Effector memory CD8-positive, alpha-beta T cell (primary cell): ENCODE results near the gene PPP1R2B.
"Not testable (repeated sequence)": the region's sequence is repeated elsewhere in the genome, so short reads cannot be mapped to it uniquely, and the experiment has no call there.

Source experiments
- ATAC-seq: fragments of 150-1000 bp; cut with Tn5 transposase; replicated peaks from 2 replicates; pipeline ENCODE4 v1.10.0; 2021; ENCODE audit warnings: mild to moderate bottlenecking, moderate library complexity
- DNase-seq, 3 experiments: peaks; one replicate each; pipeline ENCODE4 v3.0.0; 2021
- H3K27ac Mint-ChIP-seq, 2 donors: one replicate each; pipeline ENCODE4 v1.8.0; 2022; ENCODE audit warnings: mild to moderate bottlenecking in 2 of 2, mixed read lengths in 2 of 2, moderate library complexity in 2 of 2
- H3K27me3 Mint-ChIP-seq, 2 donors: one replicate each; pipeline ENCODE4 v1.8.0; 2022; ENCODE audit warnings: mixed read lengths in 2 of 2
- H3K36me3 Mint-ChIP-seq: one replicate; pipeline ENCODE4 v1.8.0; 2022; ENCODE audit warnings: mild to moderate bottlenecking, moderate library complexity, mixed read lengths; ENCODE audit not compliant: insufficient read depth
- H3K4me1 Mint-ChIP-seq, 2 donors: one replicate each; pipeline ENCODE4 v1.8.0; 2022; ENCODE audit warnings: low read depth in 2 of 2, mixed read lengths in 2 of 2
- H3K4me3 Mint-ChIP-seq, 2 donors: one replicate each; pipeline ENCODE4 v1.8.0; 2022; ENCODE audit warnings: mild to moderate bottlenecking in 2 of 2, mixed read lengths in 2 of 2, moderate library complexity in 2 of 2
- H3K9me3 Mint-ChIP-seq, 2 donors: one replicate each; pipeline ENCODE4 v1.8.0; 2022; ENCODE audit warnings: mixed read lengths in 2 of 2

PPP1R2B gene

GRCh38 chr5:156836846-156837245 lies 13.2 kb upstream of the PPP1R2B start:
- H3K27ac Mint-ChIP-seq = no peak overlapping the region
- H3K27me3 Mint-ChIP-seq = peaks cover 0 to 4% of the 10 kb centered on the region in 2 donors
- no peaks in the 10 kb centered on the region for H3K9me3 Mint-ChIP-seq
- DNase-seq (no peak), ATAC-seq (no peak)
- no peak overlapping the region for H3K4me3 Mint-ChIP-seq
- no peaks in the 10 kb centered on the region for H3K36me3 Mint-ChIP-seq
- peaks cover 0 to 6% of the 10 kb centered on the region in 2 donors for H3K4me1 Mint-ChIP-seq

- Mint-ChIP-seq H3K4me1 (peaks cover 0 to 6% of the 10 kb centered on the region in 2 donors), H3K27me3 (no peaks in the 10 kb centered on the region), H3K27ac (no peak overlapping the region), H3K4me3 (no peak overlapping the region), H3K9me3 (no peaks in the 10 kb centered on the region), H3K36me3 (no peaks in the 10 kb centered on the region)
- no peak for DNase-seq
- no peak for ATAC-seq
These were observed 11.1 kb upstream of the PPP1R2B start for GRCh38 chr5:156838961-156839360.

- Mint-ChIP-seq H3K27me3 (peaks cover 0 to 7% of the 10 kb centered on the region in 2 donors), H3K27ac (no peak overlapping the region), H3K36me3 (no peaks in the 10 kb centered on the region), H3K4me3 (no peak overlapping the region), H3K9me3 (no peaks in the 10 kb centered on the region), H3K4me1 (no peaks in the 10 kb centered on the region)
- no peak for ATAC-seq
- no peak for DNase-seq
These were observed 8.4 kb upstream of the PPP1R2B start for GRCh38 chr5:156841737-156842136.

- no peak overlapping the region for H3K27ac Mint-ChIP-seq
- H3K27me3 Mint-ChIP-seq = peaks cover 25 to 38% of the 10 kb centered on the region in 2 donors
- no peaks in the 10 kb centered on the region for H3K36me3 Mint-ChIP-seq
- ATAC-seq = no peak
- no peak overlapping the region for H3K4me3 Mint-ChIP-seq
- H3K4me1 Mint-ChIP-seq = no peaks in the 10 kb centered on the region
- DNase-seq = no peak
- H3K9me3 Mint-ChIP-seq = peaks cover 0 to 2% of the 10 kb centered on the region in 2 donors
These were observed 3.2 kb upstream of the PPP1R2B start for GRCh38 chr5:156846914-156847313.

- H3K9me3 Mint-ChIP-seq, H3K4me3 Mint-ChIP-seq, ATAC-seq, H3K36me3 Mint-ChIP-seq, H3K4me1 Mint-ChIP-seq, DNase-seq, H3K27ac Mint-ChIP-seq: not testable (repeated sequence)
- H3K27me3 Mint-ChIP-seq = peaks cover 36 to 48% of the 10 kb centered on the region in 2 donors
These were observed 1.6 kb upstream of the PPP1R2B start for GRCh38 chr5:156848447-156848846.

- H3K9me3 Mint-ChIP-seq = peaks cover 0 to 6% of the 10 kb centered on the region in 2 donors
- ATAC-seq (no peak), DNase-seq (no peak)
- no peak overlapping the region for H3K4me3 Mint-ChIP-seq
- H3K4me1 Mint-ChIP-seq = no peaks in the 10 kb centered on the region
- no peaks in the 10 kb centered on the region for H3K36me3 Mint-ChIP-seq
- peaks cover 44 to 48% of the 10 kb centered on the region in 2 donors for H3K27me3 Mint-ChIP-seq
- no peak overlapping the region for H3K27ac Mint-ChIP-seq
These were observed 1.8 kb downstream of the PPP1R2B start for GRCh38 chr5:156851880-156852279.

GRCh38 chr5:156853055-156853454 lies 3.0 kb downstream of the PPP1R2B start:
- DNase-seq, H3K9me3 Mint-ChIP-seq, H3K36me3 Mint-ChIP-seq, H3K4me3 Mint-ChIP-seq, H3K4me1 Mint-ChIP-seq, H3K27ac Mint-ChIP-seq, ATAC-seq: not testable (repeated sequence)
- peaks cover 36 to 37% of the 10 kb centered on the region in 2 donors for H3K27me3 Mint-ChIP-seq

GRCh38 chr5:156865427-156865826 lies 15.3 kb downstream of the PPP1R2B start:
- Mint-ChIP-seq H3K36me3 (no peaks in the 10 kb centered on the region), H3K4me3 (no peak overlapping the region), H3K27ac (peak overlapping the region in 1 of 2 donors; percentile 13), H3K27me3 (no peaks in the 10 kb centered on the region), H3K4me1 (no peaks in the 10 kb centered on the region), H3K9me3 (peaks cover 0 to 4% of the 10 kb centered on the region in 2 donors)
- DNase-seq = no peak
- ATAC-seq = no peak

- no peaks in the 10 kb centered on the region for H3K36me3 Mint-ChIP-seq
- H3K4me1 Mint-ChIP-seq = no peaks in the 10 kb centered on the region
- ATAC-seq = no peak
- peaks cover 7 to 8% of the 10 kb centered on the region in 2 donors for H3K9me3 Mint-ChIP-seq
- H3K4me3 Mint-ChIP-seq = no peak overlapping the region
- H3K27ac Mint-ChIP-seq = no peak overlapping the region
- no peak for DNase-seq
- peaks cover 0 to 4% of the 10 kb centered on the region in 2 donors for H3K27me3 Mint-ChIP-seq
These were observed 20.4 kb downstream of the PPP1R2B start for GRCh38 chr5:156870498-156870839.

- H3K27me3 Mint-ChIP-seq = peaks cover 0 to 6% of the 10 kb centered on the region in 2 donors
- H3K36me3 Mint-ChIP-seq = no peaks in the 10 kb centered on the region
- ATAC-seq = no peak
- H3K4me3 Mint-ChIP-seq = no peak overlapping the region
- H3K4me1 Mint-ChIP-seq = no peaks in the 10 kb centered on the region
- DNase-seq = no peak
- no peak overlapping the region for H3K27ac Mint-ChIP-seq
- peaks cover 7 to 8% of the 10 kb centered on the region in 2 donors for H3K9me3 Mint-ChIP-seq
These were observed 21.1 kb downstream of the PPP1R2B start for GRCh38 chr5:156871212-156871611.

GRCh38 chr5:156879665-156880285 lies 29.7 kb downstream of the PPP1R2B start:
- DNase-seq = no peak
- ATAC-seq = no peak
- H3K4me3 Mint-ChIP-seq = no peak overlapping the region
- no peaks in the 10 kb centered on the region for H3K9me3 Mint-ChIP-seq
- peaks cover 0 to 16% of the 10 kb centered on the region in 2 donors for H3K27me3 Mint-ChIP-seq
- H3K4me1 Mint-ChIP-seq = no peaks in the 10 kb centered on the region
- no peak overlapping the region for H3K27ac Mint-ChIP-seq
- peaks cover 2% of the 10 kb centered on the region for H3K36me3 Mint-ChIP-seq

GRCh38 chr5:156883316-156883875 lies 33.3 kb downstream of the PPP1R2B start:
- Mint-ChIP-seq H3K27ac (no peak overlapping the region), H3K27me3 (peaks cover 8 to 30% of the 10 kb centered on the region in 2 donors), H3K9me3 (no peaks in the 10 kb centered on the region), H3K4me1 (no peaks in the 10 kb centered on the region), H3K36me3 (peaks cover under 1% of the 10 kb centered on the region), H3K4me3 (no peak overlapping the region)
- no peak for ATAC-seq
- no peak for DNase-seq

GRCh38 chr5:156888520-156888919 lies 38.4 kb downstream of the PPP1R2B start:
- no peak for ATAC-seq
- Mint-ChIP-seq H3K4me3 (no peak overlapping the region), H3K27me3 (peaks cover 8 to 20% of the 10 kb centered on the region in 2 donors)

GRCh38 chr5:156892223-156892622 lies 42.1 kb downstream of the PPP1R2B start:
- Mint-ChIP-seq H3K27me3 (peaks cover 0 to 4% of the 10 kb centered on the region in 2 donors), H3K9me3 (no peaks in the 10 kb centered on the region), H3K4me1 (peaks cover 9 to 19% of the 10 kb centered on the region in 2 donors), H3K36me3 (no peaks in the 10 kb centered on the region), H3K27ac (peak overlapping the region; percentile 6 to 23), H3K4me3 (no peak overlapping the region)
- ATAC-seq (no peak), DNase-seq (no peak)

More at GRCh38 chr5:156888520-156888919, 38.4 kb downstream of the PPP1R2B start:
- Mint-ChIP-seq H3K4me1 (peaks cover 5 to 15% of the 10 kb centered on the region in 2 donors), H3K9me3 (no peaks in the 10 kb centered on the region), H3K27ac (no peak overlapping the region), H3K36me3 (no peaks in the 10 kb centered on the region)
- DNase-seq = no peak
